Adrenal gland (tissue), 5 donors: Measurements from ENCODE around the gene METRNL.

ENCODE experiments used
- POLR2A ChIP-seq, 2 donors: fragments of 450-650 bp; IDR thresholded peaks; one replicate each; pipeline ENCODE4 v1.6.1; 2017; ENCODE audit warnings: antibody characterized with exemption in 2 of 2, mild to moderate bottlenecking in 2 of 2, moderate library complexity in 1 of 2
- TF ChIP-seq, protein P1 (sequence below), 6 experiments: fragments of 450-650 bp in 4 of 6; fragments of 200-600 bp in 2 of 6; sonication (generic) in 1 of 6; IDR thresholded peaks; 1 replicate in 5 of 6; 2 replicates in 1 of 6; pipeline versions ENCODE4 v1.5.1 to v1.8.0; 2016 to 2021; ENCODE audit warnings: antibody characterized with exemption in 6 of 6, mild to moderate bottlenecking in 2 of 6, moderate library complexity in 1 of 6
- donor health status: DM: no; HTN: no; CAD: no.

DNA sequence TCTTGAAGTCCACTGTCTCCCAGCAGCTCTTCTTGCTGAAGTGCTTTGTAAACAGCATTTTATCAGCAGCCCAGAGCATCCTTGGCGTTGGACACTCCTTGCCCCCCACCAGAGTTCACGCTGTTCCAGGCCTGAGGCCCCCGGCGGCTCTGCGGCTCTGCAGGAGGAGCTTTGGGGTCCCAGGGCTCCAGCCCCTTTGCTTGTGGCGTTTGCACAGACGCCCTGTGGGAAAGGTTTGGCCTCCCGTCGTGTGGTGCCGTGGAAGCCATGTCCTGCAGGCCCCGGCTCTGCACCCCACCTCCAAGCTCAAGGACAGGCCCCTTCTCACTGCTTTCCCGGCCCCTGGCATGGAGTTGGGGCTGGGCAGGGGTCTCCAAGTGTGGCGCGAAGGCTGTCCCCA lies 14.1 kb downstream of the METRNL start:
- TF ChIP-seq POLR2A (IDR thresholded peaks at IDR 0.05), result no peak
- TF ChIP-seq, protein P1, sequence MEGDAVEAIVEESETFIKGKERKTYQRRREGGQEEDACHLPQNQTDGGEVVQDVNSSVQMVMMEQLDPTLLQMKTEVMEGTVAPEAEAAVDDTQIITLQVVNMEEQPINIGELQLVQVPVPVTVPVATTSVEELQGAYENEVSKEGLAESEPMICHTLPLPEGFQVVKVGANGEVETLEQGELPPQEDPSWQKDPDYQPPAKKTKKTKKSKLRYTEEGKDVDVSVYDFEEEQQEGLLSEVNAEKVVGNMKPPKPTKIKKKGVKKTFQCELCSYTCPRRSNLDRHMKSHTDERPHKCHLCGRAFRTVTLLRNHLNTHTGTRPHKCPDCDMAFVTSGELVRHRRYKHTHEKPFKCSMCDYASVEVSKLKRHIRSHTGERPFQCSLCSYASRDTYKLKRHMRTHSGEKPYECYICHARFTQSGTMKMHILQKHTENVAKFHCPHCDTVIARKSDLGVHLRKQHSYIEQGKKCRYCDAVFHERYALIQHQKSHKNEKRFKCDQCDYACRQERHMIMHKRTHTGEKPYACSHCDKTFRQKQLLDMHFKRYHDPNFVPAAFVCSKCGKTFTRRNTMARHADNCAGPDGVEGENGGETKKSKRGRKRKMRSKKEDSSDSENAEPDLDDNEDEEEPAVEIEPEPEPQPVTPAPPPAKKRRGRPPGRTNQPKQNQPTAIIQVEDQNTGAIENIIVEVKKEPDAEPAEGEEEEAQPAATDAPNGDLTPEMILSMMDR (IDR thresholded peaks at IDR 0.05), result no peak
